AG08396 (cell line): Measurements from ENCODE around the gene TBC1D26.
"Not testable (repeated sequence)": the region's sequence is repeated elsewhere in the genome, so short reads cannot be mapped to it uniquely, and the experiment has no call there.

ENCODE experiments used
- DNase-seq: peaks from one replicate; pipeline ENCODE4 v3.0.0; 2012; ENCODE audit warnings: low spot score, mixed read lengths

The TBC1D26 gene

DNA sequence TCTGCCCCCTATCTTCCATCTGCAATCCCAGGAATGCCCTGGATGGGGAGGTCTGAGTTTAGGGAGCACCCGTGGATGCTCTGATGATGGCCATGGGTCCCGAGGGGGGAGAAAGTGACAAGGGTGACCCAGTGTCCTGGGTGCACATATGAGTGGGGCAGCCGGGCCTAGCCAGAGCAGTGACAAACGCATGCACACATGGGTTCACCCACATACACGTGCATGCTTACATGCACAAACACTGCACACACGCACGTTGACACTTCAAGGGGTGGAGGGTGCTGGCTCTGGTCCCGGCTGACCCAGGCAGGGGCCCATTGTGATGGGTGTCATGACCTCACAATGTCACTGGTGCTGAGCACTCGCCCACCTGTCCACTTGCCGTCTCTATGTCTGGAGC lies at the start of gene TBC1D26:
Gene TBC1D26, plus strand, starts transcription at position 384 of the 400 bp plus-strand sequence. CDS start 3,066 bp downstream, outside the sequence.
- not testable (repeated sequence) for DNase-seq

DNA sequence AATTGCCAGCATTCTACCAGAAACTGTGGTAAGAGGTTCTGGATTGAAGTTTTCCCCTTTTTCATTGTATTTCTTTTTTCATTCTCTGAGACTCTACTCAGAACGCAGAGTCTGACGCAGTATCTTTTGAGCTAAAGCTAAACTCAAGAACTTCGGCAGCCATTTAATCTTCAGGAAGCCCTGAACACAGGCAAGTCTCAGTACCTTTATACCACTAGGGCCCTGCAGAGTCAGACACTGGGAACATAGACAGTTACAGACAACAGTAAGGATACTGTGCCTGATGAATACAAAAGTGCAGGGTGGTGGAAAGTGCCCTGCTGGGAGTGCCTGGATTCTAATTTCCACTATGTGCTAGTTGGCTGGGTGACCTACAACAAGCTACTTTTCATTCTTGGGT lies 48.9 kb upstream of the TBC1D26 start:
- DNase-seq, result not testable (repeated sequence)

DNA sequence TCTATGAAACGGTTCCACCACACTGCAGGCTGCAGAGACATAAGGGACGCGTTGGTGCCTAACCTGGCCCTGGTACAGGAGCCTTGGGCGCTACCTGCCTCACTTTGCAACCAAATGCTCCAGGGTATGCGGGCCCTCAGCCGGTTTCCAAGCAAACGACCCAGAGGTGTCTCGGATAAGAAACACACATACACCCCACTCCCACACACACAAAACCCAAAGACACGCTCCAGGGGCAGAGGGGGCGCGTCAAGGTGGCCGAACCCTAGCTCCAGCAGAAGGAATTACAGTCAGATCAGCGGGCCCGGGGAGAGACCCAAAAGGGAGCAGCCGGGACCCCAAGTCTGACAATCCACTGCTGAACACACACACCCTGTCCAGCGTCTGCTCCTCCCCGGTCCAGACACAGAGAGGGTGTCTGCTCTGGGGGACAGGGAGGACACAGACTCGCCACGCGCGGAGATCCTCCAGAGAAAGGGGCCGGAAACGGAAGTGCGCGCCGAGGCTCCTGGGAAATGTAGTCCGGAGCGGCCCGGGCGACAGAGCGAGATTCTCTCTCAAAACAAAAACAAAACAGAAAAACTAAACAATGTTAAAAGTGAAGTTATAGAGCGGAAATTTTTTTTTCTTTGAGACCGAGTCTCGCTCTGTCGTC lies 48.1 kb upstream of the TBC1D26 start, which contains the start of gene TRIM16:
Gene TRIM16, minus strand, starts transcription at position 488 of the 655 bp plus-strand sequence. CDS start 32,702 bp downstream, outside the sequence.
- DNase-seq, result peak; percentile 60

DNA sequence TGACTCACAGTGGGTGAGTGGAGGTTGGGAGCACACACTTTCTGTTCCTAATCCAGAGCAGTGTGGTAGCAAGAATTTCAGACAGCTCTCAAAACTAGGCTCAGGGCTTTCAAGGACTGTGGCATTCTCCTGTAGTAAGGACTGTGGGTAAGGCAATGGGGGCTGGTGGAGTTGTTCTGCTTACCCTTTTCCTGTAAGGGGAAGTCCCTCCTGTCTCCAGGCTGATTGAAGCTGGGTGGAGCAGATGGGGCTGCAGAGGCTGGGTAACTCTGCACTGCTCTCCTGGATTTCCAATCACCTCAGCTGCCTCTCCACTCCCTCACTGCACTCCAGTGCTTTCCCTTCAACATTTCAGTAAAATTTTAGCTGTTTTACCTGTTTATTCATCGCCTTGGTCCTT lies 44.6 kb upstream of the TBC1D26 start:
- DNase-seq, result not testable (repeated sequence)

DNA sequence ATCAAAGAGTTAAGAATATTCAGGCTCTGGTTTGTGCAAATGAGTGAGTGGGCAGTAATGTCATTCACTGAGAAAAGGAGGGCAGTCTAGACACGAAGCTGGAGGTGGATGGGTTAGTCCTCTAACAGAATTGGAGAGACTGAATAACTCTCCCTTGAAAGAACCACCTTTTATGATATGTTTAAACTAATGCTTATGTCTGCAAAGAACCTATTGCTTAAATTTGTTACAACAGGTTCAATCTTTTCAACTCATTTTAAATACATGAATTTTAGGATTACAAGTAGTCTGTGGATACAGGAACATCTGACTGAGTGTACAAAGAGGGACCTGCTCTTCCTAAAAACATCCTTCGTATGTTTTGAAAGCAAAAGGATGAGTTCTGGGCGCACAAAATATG lies 33.1 kb upstream of the TBC1D26 start:
- not testable (repeated sequence) for DNase-seq

DNA sequence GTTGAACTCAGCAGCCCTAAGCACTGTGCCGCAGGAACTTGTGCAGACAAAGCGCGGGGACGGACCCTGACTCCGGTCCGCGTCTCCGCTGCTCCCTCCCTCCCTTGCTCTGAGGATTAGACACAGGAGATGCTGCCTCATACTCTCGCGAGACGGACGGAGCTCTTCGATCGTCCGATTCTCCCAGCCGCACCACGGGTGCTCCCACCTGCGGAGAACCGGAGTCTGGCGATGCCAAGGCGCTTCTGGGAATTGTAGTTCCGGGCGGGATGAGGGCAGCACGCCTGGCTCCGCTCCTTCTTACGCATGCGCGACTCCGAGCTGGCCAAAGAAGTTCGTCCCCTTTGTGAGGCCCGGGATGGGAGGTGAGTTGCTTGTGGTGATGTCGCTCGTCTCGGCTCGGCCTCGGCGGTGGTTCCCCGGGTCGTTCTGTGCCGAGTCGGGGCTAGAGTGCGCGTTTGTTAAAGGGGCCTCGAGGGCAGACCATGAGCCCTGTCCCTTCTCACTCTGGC lies 32.6 kb upstream of the TBC1D26 start, which contains the start of gene ZNF286A:
Gene ZNF286A, plus strand, starts transcription at position 340 of the 512 bp plus-strand sequence. CDS start 578 bp downstream, outside the sequence.
- peak; percentile 96 for DNase-seq

DNA sequence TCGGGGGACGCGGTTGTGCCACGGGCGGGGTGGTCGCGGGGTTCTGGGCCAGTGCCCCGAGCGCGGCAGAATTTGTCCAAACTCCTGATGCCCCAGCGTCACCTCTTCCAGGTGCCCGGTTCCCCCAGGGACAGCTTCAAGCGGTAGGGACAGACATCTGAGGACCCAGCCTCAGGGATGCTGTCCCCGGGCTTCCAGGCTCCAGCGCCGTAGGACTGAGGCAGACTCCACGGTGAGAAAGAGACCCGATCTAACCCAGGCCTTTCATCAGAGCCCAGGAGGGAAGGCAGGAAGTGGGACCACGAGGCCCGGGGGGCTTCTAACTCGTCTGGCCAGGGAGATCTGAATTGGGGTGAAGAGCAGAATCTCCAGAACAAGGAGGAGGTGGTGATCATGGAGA lies 32.1 kb upstream of the TBC1D26 start:
- not testable (repeated sequence) for DNase-seq

DNA sequence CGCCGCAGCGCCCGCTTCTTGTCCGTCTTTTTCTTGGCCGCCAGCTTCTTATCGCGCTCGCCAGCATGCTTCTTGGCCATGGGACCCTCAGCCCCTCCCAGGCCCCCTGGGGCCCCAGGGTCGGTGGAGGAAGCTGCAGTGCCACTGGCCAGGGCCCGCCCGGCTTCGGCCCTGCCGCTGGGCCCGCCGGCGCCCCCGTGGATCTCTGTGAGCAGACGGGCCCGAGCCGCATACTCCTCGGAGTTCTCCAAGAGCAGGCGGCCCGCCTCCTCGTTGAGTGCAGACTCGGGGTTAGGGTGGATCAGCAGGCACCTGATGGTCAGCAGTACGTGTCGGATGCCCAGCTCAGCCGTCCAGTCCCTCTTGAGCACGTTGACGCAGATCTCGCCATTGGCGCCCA lies 27.8 kb upstream of the TBC1D26 start:
- DNase-seq, result not testable (repeated sequence)

DNA sequence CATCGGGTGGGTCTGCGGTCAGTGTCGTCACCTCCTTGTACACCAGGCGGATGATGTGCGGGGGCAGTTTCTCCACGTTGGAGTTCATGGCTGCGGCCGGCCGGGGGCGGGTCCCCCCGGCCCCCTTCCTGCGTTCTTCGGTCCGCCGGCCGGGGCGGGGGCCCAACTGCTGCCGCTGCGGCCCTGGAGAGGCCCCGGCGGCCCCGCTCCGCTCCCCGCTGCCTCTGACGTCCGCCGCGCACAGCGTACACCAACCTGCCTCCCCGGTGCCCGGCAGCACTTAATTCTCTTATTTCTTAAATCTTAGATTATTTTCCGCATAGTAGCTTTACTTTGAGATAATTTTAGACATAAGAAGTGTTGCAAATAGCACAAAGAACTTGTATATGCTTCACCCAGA lies 27.3 kb upstream of the TBC1D26 start:
- not testable (repeated sequence) for DNase-seq

DNA sequence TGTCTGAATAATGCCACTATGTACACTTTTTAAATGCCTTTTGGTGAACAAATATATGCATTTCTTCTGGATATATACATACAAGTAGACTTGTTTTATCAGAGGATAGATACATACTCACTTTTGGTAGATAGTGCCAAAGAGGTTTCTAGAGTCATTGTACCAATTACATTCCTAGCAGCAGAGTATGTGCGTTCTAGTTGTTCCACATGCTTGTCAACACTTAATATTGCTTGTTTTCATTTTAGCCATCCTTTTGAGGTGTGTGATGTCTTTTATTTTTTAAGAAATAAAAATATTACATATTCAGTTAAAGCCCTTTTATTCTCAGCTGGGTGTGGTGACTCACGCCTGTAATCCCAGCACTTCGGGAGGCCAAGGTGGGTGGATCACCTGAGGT lies 23.2 kb upstream of the TBC1D26 start:
- DNase-seq, result not testable (repeated sequence)

DNA sequence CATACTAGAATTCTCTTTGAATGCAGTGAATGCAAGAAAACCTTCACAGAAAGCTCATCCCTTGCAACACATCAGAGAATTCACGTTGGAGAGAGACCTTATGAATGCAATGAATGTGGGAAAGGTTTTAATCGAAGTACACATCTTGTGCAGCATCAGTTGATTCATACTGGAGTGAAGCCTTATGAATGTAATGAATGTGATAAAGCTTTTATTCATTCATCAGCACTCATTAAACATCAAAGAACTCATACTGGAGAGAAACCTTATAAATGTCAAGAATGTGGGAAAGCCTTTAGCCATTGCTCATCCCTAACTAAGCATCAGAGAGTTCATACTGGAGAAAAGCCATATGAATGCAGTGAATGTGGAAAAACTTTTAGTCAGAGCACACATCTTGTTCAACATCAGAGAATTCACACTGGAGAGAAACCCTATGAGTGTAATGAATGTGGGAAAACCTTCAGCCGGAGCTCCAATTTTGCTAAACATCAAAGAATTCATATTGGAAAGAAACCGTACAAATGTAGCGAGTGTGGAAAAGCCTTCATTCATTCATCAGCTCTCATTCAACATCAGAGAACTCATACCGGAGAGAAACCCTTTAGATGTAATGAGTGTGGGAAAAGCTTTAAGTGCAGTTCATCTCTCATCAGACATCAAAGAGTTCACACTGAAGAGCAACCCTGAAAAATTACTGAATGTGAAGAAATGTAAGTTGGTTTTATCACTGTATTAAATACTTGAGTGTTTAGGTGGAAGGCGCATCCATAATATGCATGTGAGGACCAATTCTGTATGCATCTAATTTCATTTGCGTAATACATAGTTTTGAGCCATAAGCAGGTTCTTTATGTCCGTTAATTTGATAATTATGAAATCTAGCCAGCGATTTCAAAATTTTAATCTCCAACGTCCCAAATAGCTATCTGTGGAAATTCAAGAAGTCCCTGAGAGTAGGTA lies 15.2 kb upstream of the TBC1D26 start:
- not testable (repeated sequence) for DNase-seq

DNA sequence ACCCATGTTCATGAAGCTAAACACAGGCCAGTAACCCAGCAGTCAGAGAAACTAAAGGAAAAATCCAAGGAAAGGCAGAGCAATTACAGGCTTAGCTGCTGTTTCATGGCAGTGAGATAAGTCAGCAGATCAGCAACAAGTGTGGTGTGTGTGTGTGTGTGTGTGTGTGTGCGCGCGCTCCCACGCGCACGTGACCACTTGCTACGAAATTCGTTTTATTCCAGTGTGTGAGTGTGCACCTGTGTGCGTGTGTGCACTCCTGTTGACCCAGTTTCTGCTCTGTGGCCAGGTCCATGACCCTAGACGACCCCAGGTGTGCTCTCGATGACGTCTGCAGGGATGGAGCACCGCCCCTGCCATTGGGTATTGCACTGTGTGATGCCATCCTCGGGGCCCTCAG lies 1.5 kb upstream of the TBC1D26 start:
- DNase-seq, result not testable (repeated sequence)

DNA sequence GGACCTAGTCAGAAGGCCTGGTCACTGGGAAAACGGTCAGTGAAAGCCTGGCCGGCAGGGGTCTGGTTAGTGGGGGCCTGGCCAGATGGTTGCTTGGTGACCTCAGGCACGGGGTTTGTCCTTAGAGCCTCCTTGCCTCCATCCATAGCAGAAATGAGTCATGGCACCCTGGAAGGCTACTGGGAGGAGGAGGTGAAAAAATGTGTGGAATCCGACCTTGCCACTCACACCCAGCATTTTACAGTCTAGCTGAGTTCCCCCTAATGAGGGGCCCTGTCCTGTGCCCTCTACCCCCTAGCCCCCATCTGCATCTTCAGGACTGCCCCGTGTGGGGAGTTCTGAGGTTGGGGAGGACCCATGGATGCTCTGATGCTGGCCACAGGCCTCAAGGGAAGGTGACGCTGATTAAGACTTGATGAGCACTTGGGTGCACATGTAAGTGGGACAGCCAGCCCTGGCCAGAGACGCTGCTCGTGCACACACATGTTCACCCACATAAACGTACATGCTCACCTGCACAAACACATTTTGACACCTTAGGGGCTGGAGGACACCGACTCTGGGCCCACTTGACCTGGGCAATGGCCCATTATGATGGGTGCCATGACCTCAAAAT lies 1.2 kb downstream of the TBC1D26 start:
- not testable (repeated sequence) for DNase-seq

DNA sequence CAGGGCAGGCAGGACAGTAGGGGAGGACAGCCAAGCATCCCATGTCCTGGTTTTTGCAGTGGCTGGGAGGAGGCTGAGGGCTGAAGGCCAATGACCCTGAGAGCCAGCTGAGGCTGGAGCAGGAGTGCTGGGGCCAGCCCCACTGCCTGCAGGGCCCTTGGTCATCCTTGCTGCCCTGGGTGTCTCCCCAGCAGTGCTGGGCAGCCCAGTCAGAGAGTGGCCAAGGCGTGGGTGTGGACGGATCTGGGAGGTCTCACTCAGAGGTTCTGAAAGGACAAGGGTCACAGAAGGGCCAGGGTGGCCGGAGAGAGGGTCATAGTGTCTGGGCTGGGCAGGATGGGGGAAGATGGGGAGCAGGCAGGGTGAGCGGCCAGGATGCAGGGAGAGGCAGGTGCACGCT lies 4.5 kb downstream of the TBC1D26 start:
- not testable (repeated sequence) for DNase-seq

DNA sequence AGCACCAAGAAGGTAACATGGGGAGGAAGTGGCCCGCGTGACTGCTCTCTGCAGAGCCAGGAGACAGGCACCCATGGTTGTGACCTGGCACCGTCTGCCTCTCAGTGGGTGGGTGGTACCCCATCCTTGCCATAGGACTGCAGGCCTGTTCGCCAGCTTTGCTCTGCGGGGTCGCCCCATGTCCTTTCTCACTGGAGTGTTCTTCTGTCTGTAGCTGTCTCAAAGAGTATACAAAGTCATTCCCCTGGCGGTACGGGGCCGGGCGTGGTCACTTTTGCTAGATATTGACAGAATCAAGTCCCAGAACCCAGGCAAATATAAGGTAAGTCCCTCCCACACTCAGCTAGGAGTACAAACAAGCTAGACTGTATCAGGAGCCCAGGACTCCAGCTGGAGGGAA lies 6.0 kb downstream of the TBC1D26 start:
- DNase-seq, result no peak

DNA sequence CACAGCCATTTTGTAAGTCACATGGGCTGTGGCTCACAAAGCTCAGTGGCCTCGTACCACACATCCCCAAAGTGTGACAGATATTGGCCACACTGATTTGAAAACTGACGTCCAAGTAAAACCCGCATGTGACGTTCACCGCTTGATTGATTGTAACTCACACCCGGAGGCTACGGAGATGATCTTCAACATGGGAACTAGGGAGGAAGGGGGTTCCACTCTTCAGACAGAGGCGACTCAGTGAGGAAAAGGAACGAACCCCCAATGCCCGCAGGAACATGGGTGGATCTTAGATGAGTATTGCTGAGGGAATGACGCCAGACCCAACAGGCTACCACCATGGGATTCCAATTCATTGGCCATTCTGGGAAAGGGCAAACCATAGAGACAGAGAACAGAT lies 7.2 kb downstream of the TBC1D26 start:
- not testable (repeated sequence) for DNase-seq

DNA sequence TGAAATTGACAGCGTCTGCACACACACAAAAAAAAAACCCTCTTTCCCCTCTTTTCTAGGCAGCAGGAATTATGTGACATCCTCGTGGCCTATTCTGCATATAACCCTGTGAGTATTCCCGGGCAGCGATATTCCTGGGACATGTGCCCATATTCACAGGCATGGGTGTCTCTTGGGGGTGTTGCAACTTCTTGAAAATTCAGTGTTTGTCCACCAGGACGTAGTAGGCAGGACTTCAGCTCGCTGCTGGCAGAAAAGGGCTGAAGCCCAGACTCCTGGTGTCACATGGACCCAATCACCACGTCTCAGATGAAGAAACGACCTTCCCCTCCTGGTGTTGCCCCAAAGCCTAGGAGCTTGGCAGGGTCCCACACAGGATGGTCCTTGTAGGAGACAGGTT lies 8.0 kb downstream of the TBC1D26 start:
- DNase-seq, result not testable (repeated sequence)

DNA sequence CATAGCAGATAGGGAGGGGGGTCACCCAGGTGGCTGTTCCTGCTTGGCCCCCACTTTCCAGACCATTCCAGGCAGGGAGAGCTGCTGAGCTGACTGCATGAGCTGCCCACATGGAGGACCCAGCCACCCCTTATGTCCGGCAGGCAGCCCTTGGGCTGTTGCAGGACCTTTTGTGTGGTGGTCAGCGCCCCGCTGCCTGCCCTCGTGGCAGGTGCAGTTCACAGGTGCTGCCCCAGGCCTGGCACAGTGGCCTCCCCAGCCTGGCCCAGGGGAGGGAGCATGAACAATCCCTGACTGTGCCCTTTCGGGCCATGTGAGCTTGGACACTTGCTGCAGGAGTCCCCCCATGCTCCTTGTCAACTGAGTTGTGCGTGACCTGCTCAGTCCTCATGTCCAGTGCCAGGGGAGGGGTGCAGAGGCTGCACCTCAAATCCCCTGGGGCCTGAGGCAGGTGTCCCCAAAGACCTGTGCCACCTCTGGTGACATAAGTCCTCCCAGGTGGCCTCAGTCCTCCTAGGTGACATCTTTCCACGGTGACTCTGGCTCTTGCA lies 8.6 kb downstream of the TBC1D26 start:
- DNase-seq, result no peak

DNA sequence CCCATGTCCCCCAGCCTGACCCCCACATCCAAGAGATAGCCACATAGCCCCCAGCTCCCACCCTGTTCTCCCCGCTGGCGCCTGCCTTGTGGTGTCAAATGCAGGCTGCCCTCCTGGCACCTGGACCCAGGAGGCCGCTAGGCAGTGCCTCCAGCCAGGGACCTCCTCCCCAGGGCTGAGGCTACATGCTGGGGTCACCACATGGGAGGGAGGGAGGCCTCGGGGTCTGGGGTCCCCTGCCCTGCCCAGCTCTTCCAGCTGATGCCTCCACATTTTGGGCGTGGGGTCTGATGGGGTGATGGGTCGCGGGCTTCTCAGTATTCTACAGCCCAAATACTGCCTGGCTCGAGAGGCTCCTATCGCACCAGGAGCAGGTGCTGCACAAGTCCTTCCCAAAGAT lies 9.5 kb downstream of the TBC1D26 start:
- no peak for DNase-seq

DNA sequence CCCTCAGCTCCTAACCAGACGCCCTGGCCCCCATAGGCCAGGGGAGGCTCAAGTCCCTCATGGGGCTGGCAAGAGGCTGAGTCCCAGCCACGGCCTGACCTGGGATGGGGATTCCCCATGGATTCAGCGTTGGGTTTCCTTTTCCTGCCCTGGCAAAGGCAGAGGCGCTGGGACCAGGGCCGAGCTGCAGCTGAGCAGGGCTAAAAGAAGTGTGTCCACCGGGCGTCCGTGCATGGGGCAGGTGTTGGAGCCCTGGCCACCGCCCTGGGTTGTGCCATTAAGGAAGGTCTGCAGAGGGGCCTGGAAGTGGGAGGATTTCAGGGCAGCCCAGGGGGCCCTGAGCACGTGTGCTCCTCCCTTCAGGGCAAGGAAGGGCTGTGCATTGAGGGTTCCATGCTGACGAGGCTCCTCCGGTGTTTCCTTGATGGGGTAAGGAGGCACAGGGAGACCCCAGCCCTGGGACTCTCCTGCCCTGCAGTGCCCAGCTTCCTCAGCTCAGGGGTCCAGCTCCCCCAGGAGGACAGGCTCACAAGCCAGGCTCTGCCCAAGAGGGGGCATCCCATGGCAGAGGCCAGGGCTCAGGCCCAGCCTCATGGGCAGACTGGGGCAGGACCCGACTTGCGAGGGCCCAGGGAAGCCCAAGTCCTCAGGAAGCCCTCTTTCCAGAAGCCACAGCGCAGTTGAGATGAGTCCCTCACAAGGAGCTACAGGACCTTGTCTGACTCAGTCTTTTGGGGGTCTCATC lies 10.1 kb downstream of the TBC1D26 start:
- no peak for DNase-seq

DNA sequence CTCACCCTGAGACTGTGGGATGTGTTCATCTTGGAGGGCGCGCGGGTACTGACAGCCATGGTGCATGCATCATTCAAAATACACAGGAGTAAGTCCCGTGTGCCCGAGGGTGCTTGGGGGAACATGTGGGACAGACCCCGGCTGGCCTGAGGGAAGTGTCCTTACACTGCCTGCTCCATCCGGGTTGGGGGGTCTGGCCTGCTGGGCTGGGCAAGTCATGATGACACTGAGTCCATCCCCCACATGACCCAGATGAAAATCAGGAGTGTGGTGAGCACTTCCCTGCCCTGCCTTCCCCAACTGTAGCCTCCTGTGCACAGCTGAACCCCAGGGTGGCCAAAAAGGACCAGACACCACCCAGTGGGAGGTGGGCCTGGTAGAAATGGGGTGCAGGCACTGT lies 10.8 kb downstream of the TBC1D26 start:
- DNase-seq, result no peak
